ENCODE measurements around the gene TDP1.

TDP1 gene

DNA sequence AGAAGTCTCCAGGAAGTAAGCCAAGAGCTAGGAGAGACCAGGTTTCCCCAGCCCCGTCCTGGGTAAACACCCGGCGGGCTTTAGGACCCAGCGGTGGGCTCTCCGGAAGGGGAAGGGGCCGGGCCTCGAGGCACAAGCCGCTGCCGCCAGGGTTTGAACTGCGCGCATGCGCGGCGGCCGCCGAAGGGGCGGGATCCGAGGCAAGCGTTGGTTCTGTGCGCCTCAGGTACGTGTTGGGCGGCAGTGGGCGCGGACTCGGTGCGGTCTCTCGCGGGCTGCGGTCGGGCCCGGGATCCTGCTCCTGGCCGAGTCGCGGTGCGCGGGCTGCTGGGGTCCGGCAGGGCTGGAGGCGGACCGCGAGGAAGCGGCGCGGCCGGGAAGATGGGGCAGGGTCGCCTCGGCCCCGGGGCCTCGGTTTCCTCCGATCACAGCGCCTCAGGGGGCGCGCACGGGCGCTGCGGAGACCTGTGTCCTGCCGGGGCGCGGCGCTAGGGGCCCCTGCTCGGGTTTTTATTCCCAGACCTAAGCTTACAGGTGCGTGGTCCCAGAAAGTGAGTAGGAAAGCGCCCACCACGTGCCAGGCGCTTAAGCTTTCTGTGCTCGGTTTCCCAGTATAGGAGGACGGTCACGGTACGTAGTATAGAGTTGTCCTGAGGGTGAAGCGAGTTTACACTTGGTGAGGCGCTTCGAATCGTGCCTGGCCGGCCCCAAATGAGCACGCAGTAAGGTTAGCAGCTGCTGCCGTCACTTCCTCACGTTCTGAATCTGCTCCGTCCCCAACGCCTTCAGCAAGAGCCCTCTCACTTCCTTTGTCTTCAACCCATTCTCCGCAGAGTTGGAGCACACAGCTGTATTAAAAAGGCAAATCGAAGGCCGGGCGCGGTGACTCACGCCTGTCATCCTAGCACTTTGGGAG is at the start of gene TDP1:
Gene TDP1 (plus strand): TSS at position 183 of the 916 bp plus-strand sequence. CDS start 7,188 bp downstream, outside the sequence.
- peak; percentile 92 for DNase-seq (ENCODE audit: low read depth, low spot score)

DNA sequence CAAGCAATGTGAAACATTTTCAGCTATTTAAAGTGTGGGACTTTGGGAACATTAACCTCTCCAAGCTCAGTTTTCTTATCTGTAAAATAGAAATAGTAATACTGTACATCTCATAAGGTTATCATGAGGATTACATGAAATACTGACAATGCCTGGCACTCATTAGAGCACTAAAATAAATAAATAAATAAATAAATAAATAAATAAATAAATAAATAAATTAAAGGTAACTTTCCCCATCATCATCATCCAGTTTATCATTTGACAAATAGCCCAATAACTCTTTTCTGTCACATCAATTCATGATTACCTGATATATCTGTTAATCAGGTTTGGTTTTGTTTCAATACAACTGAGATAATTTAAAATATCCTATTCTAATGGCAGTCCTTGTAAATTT is 49.7 kb upstream of the TDP1 start:
- no peak for DNase-seq (ENCODE audit: low read depth, low spot score)

DNA sequence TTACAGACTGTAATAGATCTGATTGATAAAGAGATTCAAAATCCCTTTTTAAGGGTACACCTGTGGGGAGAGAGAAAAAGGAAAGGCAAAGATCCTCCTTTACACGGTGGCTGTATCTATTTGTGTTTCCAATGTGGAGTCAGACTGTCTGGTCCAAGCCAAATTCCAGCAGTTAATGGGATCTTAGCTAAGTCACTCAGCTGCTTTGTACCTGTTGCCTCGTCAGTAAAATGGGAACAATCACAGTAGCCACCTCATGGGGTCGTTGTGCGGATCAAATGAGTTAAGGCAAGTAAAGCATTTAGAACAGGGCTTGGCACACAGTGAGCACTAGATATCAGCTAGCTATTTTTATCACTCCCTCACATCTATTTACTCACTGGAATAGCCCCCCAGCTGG is 48.1 kb upstream of the TDP1 start:
- no peak for DNase-seq (ENCODE audit: low read depth, low spot score)

- DNase-seq (ENCODE audit: low read depth, low spot score) = no peak
Measured at GRCh38 chr14:89908712-89909450, 46.8 kb upstream of the TDP1 start.

- no peak for DNase-seq (ENCODE audit: low read depth, low spot score)
Measured at GRCh38 chr14:89909586-89909985, 46.1 kb upstream of the TDP1 start.

DNA sequence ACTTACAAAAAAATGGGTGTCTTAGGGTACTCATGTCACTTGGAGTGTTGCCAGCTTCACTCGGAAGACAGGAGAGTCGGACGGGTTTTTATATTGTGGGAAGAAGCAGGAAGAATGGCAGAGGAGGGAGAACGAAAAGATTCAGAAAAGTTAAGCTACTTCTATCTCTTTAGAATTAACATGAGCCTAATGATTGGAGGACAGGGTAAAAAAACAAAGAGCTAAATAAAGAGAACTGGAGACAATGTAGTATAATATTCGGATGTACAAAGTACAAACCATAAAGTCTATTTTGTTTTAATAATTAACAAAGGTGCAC is 45.1 kb upstream of the TDP1 start:
- DNase-seq (ENCODE audit: low read depth, low spot score) = no peak

DNA sequence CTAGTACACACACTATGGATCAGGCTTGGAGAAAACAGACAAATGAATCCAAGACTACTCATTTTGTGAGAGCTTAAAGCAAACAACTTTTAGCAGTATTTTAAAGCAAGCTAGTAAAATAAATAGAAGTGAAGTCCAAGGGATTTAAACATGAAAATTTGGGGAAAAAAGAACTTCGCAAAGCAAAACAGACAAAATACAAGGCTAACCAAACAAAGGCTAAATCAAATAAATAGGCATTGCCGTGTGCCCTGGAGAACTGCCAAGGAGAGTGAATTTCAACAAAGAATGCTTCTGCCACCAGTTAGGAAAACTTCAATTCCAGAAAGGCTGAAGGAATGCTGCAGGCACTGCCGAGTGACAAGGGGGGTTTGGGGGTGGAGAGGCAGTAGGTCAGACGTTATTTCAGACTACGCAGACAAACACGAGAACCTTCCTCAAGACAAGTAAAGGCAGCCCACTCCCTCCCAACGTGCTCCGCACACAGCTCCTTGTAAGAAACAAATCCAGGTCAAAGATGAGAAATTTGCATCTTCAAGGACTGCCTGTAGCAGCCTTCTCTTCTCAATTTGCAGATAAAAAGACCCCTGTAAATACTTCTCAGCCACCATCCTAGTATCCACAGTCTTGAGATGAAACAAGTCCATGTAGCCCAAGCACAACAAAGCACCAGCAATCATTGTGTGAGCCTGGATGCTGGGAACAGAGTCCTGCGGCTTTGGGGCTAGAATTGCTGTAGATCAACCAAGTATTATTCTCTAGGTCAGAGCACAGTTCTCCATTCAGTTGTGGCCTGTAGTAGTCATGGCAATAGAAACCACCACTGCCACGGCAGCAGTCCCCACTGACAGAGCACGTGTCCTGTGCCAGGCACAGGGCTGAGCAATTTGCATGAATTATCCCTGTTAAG is 44.5 kb upstream of the TDP1 start:
- DNase-seq (ENCODE audit: low read depth, low spot score) = no peak

DNA sequence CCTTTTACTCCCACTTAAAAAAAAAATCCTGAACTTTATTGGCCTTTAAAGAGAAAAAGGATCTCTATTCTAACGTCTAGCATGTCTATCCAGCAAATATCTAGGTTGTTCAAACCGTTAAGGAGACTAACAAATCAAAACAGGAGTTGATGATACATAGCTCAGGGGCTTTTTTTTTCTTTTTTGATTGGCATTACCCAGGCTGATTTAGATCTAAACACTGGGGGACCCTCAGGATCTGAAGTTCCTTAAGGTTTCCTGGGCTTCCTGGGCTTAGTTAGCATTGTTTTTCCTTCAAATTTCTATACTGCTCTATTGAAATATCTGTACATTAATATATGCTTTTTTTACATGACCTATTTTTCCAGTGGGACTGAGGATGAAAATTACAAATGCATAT is 43.5 kb upstream of the TDP1 start:
- DNase-seq (ENCODE audit: low read depth, low spot score) = no peak

DNA sequence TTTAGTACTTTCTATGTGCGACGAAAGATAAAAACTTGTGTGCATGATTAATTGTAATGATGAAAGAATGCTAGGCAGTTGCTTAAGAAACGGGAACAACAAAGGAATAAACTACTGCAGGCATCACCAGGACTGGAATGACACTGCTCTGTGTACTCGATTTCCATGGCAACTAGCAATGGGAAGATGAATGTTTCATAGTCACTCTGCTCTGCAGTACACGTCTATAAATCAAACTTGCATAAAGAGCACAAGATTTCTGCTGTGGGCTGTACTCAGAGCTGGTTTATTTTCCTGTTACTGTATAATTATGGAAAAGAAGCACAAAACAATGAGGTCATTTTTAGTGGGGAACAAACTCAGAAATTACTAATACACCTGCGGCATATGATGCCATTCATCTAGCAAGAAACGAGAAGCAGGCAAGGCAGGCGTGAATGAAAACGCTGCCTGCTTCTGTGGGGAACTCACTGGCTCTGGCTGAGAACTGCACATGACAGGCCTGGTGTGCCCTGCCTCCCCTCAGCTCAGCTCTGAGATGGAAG is 43.0 kb upstream of the TDP1 start:
- no peak for DNase-seq (ENCODE audit: low read depth, low spot score)

DNA sequence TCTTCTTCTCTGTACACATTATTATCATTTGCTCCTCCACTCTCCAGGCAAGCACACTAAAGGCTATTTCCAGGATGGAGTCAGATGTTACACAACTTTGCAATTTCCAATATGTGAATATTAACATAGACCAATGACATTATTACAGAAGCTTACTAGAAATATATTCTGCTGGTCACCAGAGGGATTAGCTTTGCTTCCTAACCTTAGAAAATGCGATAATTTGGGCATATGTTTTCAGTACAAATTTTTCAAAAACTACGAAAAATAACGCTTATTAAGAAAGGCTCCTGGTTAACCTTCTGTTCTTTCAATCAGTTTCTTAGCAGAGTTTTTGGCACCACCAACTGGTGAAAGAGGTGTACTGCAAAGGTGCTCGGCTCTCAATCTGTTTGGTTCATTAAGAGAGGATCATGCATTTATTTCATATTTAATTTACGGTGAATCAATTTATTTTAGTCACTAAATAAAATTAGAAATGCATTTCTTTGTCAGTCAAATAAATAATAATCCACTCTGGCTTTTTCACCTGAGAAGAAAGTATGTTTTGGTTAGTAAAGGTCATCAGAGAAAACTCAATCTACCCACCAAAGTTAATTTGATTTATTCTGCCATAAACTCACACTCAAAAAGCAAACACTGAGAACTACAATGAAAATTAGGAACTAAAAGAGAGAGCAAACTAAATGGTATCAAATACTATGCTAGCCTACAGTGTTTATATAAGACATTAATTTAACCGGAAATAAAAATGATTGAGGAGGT is 40.4 kb upstream of the TDP1 start:
- DNase-seq (ENCODE audit: low read depth, low spot score) = peak; percentile 27

- DNase-seq (ENCODE audit: low read depth, low spot score) = no peak
Measured at GRCh38 chr14:89918721-89919120, 37.0 kb upstream of the TDP1 start.

- no peak for DNase-seq (ENCODE audit: low read depth, low spot score)
Measured at GRCh38 chr14:89920056-89920455, 35.7 kb upstream of the TDP1 start.

- no peak for DNase-seq (ENCODE audit: low read depth, low spot score)
Measured at GRCh38 chr14:89921346-89921745, 34.4 kb upstream of the TDP1 start.

GRCh38 chr14:89922031-89922907 is 33.5 kb upstream of the TDP1 start:
- DNase-seq (ENCODE audit: low read depth, low spot score) = no peak

DNA sequence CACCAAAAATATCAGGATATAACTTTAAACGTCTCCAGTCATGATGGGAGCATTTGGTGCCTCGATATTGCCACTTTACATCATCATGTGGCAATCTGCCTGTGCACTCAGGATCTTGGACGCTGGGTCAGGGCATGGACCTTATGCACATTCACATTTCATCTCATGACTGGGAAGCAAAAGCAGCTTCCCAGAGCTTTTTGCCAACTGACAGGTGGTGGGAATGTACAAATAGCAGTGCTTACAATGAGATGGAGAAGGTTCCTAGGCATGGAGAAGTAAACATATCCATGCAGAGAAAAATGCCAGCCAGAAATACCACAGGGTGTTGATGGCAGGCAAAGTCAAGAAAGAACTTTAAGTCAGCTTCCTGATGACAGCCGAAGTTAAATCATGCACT is 31.5 kb upstream of the TDP1 start:
- no peak for DNase-seq (ENCODE audit: low read depth, low spot score)

- DNase-seq (ENCODE audit: low read depth, low spot score) = no peak
Measured at GRCh38 chr14:89926694-89927093, 29.0 kb upstream of the TDP1 start.

GRCh38 chr14:89927186-89927865 is 28.4 kb upstream of the TDP1 start:
- DNase-seq (ENCODE audit: low read depth, low spot score) = no peak

GRCh38 chr14:89933002-89933401 is 22.7 kb upstream of the TDP1 start:
- no peak for DNase-seq (ENCODE audit: low read depth, low spot score)

DNA sequence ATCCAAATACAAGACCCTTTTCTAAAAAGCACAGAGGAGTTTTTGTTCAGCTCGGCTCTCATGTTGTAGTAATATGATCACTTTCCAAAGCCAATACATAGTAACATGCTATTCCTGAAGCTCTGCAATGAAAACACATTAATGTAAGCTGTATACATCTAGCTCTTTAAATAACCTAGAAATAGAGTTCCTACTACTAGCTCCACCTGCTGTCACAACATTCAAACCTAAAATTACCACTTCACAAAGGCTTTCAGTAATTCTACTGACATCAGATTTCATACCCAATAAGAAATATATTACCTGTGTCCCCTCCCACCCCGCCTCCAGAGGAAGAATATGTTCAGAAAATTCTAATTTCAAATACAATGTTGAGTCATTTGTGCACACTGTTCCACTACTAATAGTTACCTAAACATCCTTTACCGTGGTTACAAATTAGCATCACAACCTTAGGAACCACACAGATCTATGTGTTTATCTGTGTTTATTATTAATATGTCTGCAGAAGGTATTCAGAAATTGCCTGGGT is 19.0 kb upstream of the TDP1 start:
- DNase-seq (ENCODE audit: low read depth, low spot score) = no peak

Data from activated naive CD8-positive, alpha-beta T cell treated with anti-CD3 and anti-CD28 coated beads, Interleukin-2, amount 50 U/mL, for 16 hours (primary cell).